Measurements from ENCODE around the gene MGRN1. TPM values are rescaled to one million over a fixed set of nuclear protein-coding genes. Genes with fewer than 3 reads are reported as not detected.

The MGRN1 gene
- total and polyA plus RNA-seq, 2 donors from 2014 or later = 19.7 to 90.8 TPM

DNA sequence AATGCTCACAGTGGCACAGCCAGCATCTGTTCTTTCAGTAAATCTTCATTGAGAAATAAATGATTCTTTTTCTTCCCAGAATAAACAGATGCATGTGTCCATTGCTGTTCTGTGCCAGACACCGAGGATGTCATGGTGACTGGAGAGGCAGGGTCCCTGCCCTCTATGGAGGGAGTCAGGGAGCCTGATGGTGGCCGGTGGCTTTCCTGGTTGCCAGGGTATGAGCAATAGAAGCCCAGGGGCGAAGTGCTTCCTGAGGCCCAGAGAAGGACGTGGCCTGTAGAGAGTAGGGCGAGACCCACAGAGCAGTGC, 38.8 kb downstream of the MGRN1 start:
- no peak for FAIRE-seq

DNA sequence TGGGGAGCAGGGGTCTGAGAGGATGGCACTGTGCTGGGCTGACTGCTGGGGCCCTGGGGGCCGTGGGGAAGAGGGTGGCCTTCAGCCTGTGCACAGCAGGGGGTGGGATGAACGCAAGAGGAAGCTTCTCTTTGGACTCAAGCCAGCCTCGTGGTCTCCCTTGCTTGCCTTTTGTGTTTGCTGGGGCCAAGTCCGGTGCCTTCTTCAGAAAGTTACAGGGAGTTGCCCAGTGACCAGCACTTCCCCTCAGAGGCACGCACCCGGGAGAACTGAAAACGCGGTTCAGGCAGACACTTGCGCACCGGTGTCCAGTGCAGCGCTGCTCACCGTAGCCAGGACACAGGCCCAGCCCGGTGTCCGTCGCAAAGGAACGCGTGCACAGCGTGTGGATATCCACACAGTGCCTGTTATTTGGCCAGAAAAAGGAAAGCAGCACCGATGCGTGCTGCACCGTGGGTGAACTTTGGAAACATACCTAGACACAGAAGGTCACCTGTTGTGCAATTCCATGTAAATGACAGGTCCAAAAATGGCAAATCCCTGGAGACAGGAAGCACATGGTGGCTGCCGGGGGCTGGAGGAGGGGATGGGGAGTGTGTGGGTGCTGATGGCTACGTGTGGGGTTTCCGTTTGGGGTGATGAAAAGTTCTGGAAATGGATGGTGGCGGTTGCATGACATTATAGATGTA, 39.3 kb downstream of the MGRN1 start:
- Histone ChIP-seq H3K9ac (ENCODE audit: low read length in 3 of 3) (no peak overlapping the region), H3K27ac (ENCODE audit: low read depth in 2 of 2, low read length in 2 of 2) (peak overlapping the region; percentile 18 to 75), H3K9me3 (ENCODE audit: control insufficient read depth in 2 of 3, insufficient read depth in 1 of 3, low read length in 3 of 3) (no peaks in the 10 kb centered on the region), H3K4me3 (ENCODE audit: low read length in 3 of 3) (peak overlapping the region in 1 of 3 donors; percentile 12), H3K27me3 (ENCODE audit: control insufficient read depth, insufficient read depth, low read length) (no peaks in the 10 kb centered on the region), H3K4me1 (ENCODE audit: control insufficient read depth in 2 of 3, insufficient read depth in 2 of 3, low read depth in 1 of 3, low read length in 3 of 3) (peaks cover 0 to 25% (median 0%) of the 10 kb centered on the region in 3 donors), H3K36me3 (ENCODE audit: control insufficient read depth in 2 of 3, insufficient read depth in 3 of 3, low read length in 3 of 3) (peaks cover 10 to 23% (median 21%) of the 10 kb centered on the region in 3 donors)
- peak in 1 of 5 donors; percentile 54 for DNase-seq
- intact Hi-C loops (cut with DNase I) = no loop called here
- TF ChIP-seq, protein P1, sequence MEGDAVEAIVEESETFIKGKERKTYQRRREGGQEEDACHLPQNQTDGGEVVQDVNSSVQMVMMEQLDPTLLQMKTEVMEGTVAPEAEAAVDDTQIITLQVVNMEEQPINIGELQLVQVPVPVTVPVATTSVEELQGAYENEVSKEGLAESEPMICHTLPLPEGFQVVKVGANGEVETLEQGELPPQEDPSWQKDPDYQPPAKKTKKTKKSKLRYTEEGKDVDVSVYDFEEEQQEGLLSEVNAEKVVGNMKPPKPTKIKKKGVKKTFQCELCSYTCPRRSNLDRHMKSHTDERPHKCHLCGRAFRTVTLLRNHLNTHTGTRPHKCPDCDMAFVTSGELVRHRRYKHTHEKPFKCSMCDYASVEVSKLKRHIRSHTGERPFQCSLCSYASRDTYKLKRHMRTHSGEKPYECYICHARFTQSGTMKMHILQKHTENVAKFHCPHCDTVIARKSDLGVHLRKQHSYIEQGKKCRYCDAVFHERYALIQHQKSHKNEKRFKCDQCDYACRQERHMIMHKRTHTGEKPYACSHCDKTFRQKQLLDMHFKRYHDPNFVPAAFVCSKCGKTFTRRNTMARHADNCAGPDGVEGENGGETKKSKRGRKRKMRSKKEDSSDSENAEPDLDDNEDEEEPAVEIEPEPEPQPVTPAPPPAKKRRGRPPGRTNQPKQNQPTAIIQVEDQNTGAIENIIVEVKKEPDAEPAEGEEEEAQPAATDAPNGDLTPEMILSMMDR (IDR thresholded peaks at IDR 0.05; ENCODE audit: borderline replicate concordance, extremely low read depth, insufficient read depth) = no peak
- no peak for FAIRE-seq

More for the DNA sequence above, 38.8 kb downstream of the MGRN1 start:
- Histone ChIP-seq H3K4me3 (ENCODE audit: low read length in 3 of 3) (no peak overlapping the region), H3K27ac (ENCODE audit: low read depth in 2 of 2, low read length in 2 of 2) (peak overlapping the region; percentile 18 to 75), H3K27me3 (ENCODE audit: control insufficient read depth, insufficient read depth, low read length) (no peaks in the 10 kb centered on the region), H3K36me3 (ENCODE audit: control insufficient read depth in 2 of 3, insufficient read depth in 3 of 3, low read length in 3 of 3) (peaks cover 5 to 21% (median 18%) of the 10 kb centered on the region in 3 donors), H3K9ac (ENCODE audit: low read length in 3 of 3) (no peak overlapping the region), H3K4me1 (ENCODE audit: control insufficient read depth in 2 of 3, insufficient read depth in 2 of 3, low read depth in 1 of 3, low read length in 3 of 3) (peaks cover 0 to 28% (median 4%) of the 10 kb centered on the region in 3 donors), H3K9me3 (ENCODE audit: control insufficient read depth in 2 of 3, insufficient read depth in 1 of 3, low read length in 3 of 3) (no peaks in the 10 kb centered on the region)
- TF ChIP-seq, protein P1 (IDR thresholded peaks at IDR 0.05; ENCODE audit: borderline replicate concordance, extremely low read depth, insufficient read depth) = no peak
- DNase-seq = no peak
- intact Hi-C loops (cut with DNase I) = no loop called here

DNA sequence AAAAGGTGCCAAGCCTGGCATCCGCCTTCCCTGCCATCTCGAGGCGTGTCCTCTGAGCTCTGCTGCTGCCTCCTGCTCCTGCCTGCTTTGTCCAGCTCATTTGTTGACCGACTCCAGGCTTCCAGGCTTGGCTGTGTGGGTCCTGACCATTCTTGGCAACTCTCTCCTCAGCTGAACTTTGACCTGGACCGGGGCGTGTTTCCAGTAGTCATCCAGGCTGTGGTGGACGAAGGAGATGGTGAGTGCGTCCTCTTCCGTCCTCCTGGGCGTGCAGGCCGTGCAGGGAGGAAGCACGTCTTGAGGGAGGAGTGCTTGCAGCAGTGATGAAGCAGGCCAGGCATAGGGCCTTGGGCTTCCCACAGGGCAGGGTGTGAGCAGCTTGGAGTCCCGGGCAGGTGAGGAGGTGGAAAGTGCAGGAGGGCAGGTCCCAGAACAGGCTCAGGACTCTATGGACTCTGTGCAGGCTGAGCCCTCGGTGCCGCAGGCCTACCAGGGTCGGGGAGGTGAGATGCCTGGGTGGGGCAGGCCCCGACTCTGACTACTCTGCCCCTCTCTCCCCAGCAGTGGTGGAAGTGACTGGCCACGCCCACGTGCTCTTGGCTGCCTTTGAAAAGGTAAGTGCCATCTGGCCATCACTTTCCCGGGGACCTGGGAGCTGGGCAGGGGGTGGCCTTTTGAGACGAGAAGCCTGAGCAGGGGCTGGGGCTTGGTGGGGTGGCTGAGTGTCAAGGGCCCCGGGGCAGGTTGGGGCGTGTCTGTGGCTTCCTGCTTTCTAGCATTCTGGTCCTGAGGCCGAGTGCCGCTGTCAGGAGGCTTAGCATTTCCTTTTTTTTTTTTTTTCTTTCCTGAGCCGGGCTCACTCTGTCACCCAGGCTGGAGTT, 40.2 kb downstream of the MGRN1 start:
- Histone ChIP-seq H3K27me3 (ENCODE audit: control insufficient read depth, insufficient read depth, low read length) (no peaks in the 10 kb centered on the region), H3K4me3 (ENCODE audit: low read length in 3 of 3) (no peak overlapping the region), H3K4me1 (ENCODE audit: control insufficient read depth in 2 of 3, insufficient read depth in 2 of 3, low read depth in 1 of 3, low read length in 3 of 3) (peaks cover 0 to 22% (median 0%) of the 10 kb centered on the region in 3 donors), H3K36me3 (ENCODE audit: control insufficient read depth in 2 of 3, insufficient read depth in 3 of 3, low read length in 3 of 3) (peaks cover 10 to 28% (median 27%) of the 10 kb centered on the region in 3 donors), H3K9me3 (ENCODE audit: control insufficient read depth in 2 of 3, insufficient read depth in 1 of 3, low read length in 3 of 3) (no peaks in the 10 kb centered on the region), H3K9ac (ENCODE audit: low read length in 3 of 3) (no peak overlapping the region), H3K27ac (ENCODE audit: low read depth in 2 of 2, low read length in 2 of 2) (peak overlapping the region; percentile 18 to 75)
- TF ChIP-seq, protein P1 (IDR thresholded peaks at IDR 0.05; ENCODE audit: borderline replicate concordance, extremely low read depth, insufficient read depth) = no peak
- FAIRE-seq (no peak), DNase-seq (no peak)
- intact Hi-C loops (cut with DNase I) = no loop called here

Measured in kidney (tissue), 14 donors.